Sigmoid colon (tissue), 4 donors: Measurements from ENCODE around the gene GRM7.

Experiments used
- CTCF ChIP-seq, 4 experiments: fragments of 450-650 bp in 3 of 4; fragments of 200-600 bp in 1 of 4; IDR thresholded peaks; one replicate each; pipeline ENCODE4 v1.5.1; 2016 to 2019; ENCODE audit warnings: antibody characterized with exemption in 4 of 4, mild to moderate bottlenecking in 3 of 4, moderate library complexity in 2 of 4
- EP300 ChIP-seq, 4 donors: sonication (generic); formaldehyde crosslinking; IDR thresholded peaks; one replicate each; pipeline ENCODE4 v1.6.1; 2017; ENCODE audit warnings: antibody characterized with exemption in 4 of 4
- POLR2A ChIP-seq, 2 donors: fragments of 450-650 bp; IDR thresholded peaks; one replicate each; pipeline ENCODE4 v1.6.1; 2016; ENCODE audit warnings: antibody characterized with exemption in 2 of 2, mild to moderate bottlenecking in 2 of 2, moderate library complexity in 2 of 2
- POLR2AphosphoS5 ChIP-seq, 4 donors: sonication (generic); formaldehyde crosslinking; IDR thresholded peaks; one replicate each; pipeline ENCODE4 v1.6.1; 2017; ENCODE audit warnings: antibody characterized with exemption in 4 of 4

GRCh38 chr3:7547826-7548225, 686.9 kb downstream of the GRM7 start:
- TF ChIP-seq POLR2AphosphoS5 (IDR thresholded peaks at IDR 0.05): no peak
- TF ChIP-seq CTCF (IDR thresholded peaks at IDR 0.05): no peak
- TF ChIP-seq POLR2A (IDR thresholded peaks at IDR 0.05): no peak
- TF ChIP-seq EP300 (IDR thresholded peaks at IDR 0.05): no peak
